HG03066 (cell line): ENCODE results near the gene SEPTIN11.

Experiments
- ATAC-seq: cut with Tn5 transposase; IDR thresholded peaks from one replicate; pipeline ENCODE4 v1.9.1; 2021; ENCODE audit warnings: low read depth; ENCODE audit not compliant: unreplicated experiment

SEPTIN11 gene

GRCh38 chr4:76949276-76950051 lies at the start of gene SEPTIN11:
SEPTIN11 (plus strand) TSS chr4:76949752; CDS start chr4:76949904, 152 bp downstream.
- ATAC-seq: peak; percentile 62

GRCh38 chr4:76902233-76902890 lies 47.2 kb upstream of the SEPTIN11 start:
- ATAC-seq: no peak

DNA sequence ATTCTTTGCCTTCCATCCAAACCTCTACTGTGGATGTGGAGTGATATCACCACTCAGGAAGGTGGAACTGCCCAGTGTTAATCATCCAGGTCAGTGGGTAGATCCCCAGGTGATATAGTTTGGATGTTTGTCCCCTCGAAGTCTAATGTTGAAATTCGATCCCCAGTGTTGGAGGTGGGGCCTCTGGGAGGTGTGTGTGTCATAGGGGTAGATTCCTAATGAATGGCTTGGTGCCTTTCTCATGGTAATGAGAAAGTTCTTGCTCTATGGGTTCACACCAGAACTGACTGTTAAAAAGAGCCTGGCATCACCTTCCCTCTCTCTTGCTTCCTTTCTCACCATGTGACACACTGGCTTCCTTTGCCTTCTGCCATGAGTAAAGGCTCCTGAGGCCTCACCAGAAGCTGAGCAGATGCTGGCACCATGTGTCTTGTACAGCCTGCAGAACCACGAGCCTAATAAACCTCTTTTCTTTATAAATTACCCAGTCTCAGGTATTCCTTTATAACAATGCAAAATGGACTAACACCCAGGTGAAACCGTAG lies 44.8 kb upstream of the SEPTIN11 start:
- no peak for ATAC-seq

DNA sequence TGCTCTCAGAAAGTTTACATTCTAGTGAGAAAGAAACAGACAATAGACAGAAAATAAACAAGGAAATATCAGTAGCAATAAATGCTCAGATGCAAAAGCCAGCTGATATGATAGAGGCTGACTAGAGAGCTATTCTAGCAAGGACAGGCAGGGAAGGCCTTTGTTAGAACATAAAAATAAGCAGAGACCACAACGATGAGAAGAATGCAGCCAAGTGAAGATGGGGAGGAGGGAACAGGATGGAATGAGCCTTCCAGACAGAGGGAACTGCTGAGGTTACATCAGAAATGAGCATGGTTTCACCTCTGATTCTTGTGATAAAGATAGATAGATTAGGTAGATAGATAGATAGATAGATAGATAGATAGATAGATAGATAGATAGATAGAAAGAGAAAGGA lies 44.0 kb upstream of the SEPTIN11 start:
- no peak for ATAC-seq

GRCh38 chr4:76909711-76910110 lies 39.8 kb upstream of the SEPTIN11 start:
- ATAC-seq: no peak

DNA sequence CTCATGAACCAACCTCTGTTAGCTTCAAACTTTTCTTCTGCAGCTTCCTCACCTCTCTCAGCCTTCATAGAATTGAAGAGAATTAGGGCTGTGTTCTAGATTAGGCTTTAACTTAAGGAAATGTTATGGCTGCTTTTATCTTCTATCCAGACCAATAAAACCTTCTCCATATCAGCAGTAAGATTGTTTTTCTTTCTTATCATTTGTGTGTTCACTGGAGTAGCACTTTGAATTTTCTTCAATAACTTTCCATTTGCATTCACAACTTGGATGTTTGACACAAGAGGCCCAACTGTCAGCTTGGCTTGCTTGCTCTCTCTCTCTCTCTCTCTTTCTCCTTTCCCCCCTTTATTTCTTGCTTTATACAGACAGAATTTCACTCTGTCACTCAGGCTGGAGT lies 28.8 kb upstream of the SEPTIN11 start:
- ATAC-seq: no peak

- no peak for ATAC-seq
These were observed 25.8 kb upstream of the SEPTIN11 start for GRCh38 chr4:76923619-76924357.

DNA sequence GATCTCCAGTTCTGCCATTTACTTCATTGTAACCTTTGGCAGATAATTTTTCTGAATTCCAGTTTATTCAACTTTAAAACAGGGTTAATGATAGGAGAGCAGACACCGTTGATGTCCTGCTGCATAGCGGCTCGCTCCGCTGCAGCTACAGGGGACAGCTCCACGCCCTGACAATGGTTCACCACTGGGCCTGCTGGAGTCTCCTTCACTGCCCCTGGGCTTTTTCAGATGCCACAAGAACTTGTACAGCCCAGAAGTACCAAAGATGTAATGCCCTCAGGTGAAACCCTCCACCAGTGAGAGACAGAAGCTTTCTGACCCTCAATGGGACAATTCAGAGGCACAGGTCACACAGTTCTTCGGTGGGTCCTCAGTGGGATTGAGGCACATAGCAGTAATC lies 22.7 kb upstream of the SEPTIN11 start:
- no peak for ATAC-seq

DNA sequence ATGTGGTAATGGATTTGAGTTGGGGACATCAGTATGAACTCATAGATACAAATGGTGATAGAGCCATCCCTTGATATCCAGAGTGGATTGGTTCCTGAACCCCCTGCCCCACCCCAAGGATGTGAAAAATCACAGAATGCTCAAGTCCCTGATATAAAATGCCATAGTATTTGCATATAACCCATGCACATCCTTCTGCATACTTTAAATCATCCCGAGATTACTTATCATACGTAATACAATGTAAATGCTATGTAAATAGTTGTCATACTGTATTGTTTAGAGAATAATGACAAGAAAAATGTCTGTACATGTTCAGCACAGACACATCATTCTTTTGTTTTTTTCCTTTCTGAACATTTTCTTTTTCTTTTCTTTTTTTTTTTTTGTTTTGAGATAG lies 18.9 kb upstream of the SEPTIN11 start:
- no peak for ATAC-seq

DNA sequence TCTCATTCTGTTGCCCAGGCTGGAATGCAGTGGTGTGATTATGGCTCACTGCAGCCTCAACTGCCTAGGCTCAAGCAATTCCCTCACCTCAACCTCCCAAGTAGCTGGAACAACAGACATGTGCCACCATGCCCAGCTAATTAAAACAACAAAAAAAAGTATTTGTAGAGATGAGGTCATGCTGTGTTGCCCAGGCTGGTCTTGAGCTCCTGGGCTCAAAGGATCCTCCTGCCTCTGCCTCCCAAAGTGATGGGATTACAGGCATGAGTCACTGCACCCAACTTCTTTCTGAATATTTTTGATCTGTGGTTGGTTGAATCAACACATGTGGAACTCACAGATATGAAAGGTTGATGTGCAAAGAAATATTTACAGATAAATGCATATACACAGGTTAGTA lies 18.5 kb upstream of the SEPTIN11 start:
- ATAC-seq: no peak

- no peak for ATAC-seq
These were observed 17.8 kb upstream of the SEPTIN11 start for GRCh38 chr4:76931576-76932276.

GRCh38 chr4:76939184-76939583 lies 10.4 kb upstream of the SEPTIN11 start:
- no peak for ATAC-seq

- ATAC-seq: no peak
These were observed 6.4 kb upstream of the SEPTIN11 start for GRCh38 chr4:76943129-76943620.

DNA sequence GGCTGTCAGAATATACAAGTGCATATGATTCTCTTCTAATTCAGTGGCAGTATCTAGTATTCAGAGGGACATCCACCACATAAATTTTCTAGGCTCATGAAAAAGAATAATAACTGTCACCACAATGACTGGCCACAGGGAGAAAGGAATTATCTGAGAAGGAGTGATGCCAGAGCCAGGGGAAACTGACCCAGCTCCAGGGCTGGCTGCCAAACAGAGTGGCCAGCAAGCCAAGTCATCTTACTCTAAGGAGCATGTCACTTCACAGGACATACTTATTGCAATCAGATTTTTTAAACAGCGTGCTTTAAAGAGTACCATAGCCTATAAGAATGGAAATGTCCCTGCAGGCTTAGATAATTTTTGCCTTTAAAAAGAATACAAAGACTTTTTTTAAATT lies 5.8 kb upstream of the SEPTIN11 start:
- no peak for ATAC-seq

DNA sequence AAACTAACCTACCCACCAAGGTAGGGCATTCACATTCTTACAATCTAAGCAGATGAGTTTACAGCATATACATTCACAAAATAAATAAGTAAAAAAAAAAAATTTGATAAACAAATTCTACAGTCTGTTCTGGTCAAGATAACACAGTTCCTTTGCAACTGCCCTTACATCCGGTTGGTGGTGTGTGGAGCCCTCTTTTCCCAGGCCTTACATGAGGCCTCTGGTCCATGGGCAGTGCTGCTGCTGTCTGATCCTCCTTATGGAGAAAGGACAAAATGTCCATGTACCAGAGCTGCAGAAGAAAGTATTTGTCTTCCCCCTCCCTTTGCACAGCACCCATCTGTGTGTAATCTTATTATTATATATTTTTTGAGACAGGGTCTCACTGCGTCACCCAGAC lies 2.2 kb upstream of the SEPTIN11 start:
- ATAC-seq: no peak

DNA sequence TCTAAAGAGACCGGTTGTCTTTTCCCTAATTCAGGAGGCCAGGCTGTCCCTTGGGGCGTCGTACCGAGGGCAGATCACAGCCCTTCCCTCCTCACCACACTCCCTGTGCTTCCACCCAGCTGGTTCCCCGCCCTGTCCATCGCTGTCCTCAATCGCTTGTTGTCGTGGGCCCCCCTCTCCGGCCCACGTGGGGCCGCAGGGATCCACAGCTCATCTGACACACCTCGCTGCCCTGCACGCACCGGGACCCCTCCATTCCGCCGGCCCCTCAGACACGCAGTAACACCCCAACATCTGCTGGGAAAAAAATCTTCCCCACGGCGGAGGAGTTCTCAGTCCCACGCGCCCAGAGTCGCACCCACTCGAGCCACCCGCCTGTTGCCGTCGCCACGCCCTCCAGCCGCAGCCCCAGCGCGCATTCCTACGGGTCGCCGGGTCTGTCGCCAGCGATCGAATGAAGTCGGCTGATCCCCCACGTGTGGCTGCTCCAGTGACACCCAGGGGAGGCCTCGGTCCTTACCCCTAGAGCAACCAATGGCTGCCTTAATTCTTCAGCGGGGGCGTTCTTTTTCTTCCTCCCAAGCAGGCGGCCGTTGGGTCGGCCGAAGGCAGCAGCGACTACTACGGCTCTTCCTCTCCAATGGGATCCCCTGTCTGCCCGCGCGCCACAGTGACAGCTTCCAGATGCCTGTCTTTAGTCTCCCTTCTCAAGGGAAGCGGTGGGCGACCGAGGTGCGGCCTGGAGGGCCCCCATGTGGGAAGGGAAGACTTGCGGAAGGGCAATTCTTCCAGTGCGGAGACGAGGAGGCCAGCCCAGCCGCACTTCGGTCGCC lies 893 bp upstream of the SEPTIN11 start:
- ATAC-seq: peak; percentile 50

GRCh38 chr4:76950052-76950955 lies 752 bp downstream of the SEPTIN11 start:
- peak; percentile 28 for ATAC-seq

- no peak for ATAC-seq
These were observed 1.6 kb downstream of the SEPTIN11 start for GRCh38 chr4:76950956-76951671.
